ENCODE measurements around the gene CLP1. TPM values are rescaled to one million over a fixed set of nuclear protein-coding genes. Genes with fewer than 3 reads are reported as not detected.

CLP1 gene
- total and polyA plus RNA-seq, 4 donors = 5.9 to 12.3 (median 8.3) TPM

- H3K4me3 ChIP-seq (ENCODE audit: low read depth in 1 of 3, low read length in 3 of 3) = peak overlapping the region in 1 of 3 donors; percentile 22
- peak; percentile 62 for DNase-seq (ENCODE audit: low spot score)
- WGBS = 15% methylated on average over 23 of the region's 23 CpGs
- H3K27me3 ChIP-seq (ENCODE audit: control insufficient read depth in 4 of 4, insufficient read depth in 4 of 4, low read length in 3 of 4) = peaks cover 0 to 7% (median 1%) of the 10 kb centered on the region in 4 donors
- peaks cover 0 to 18% (median 5%) of the 10 kb centered on the region in 4 donors for H3K4me1 ChIP-seq (ENCODE audit: control insufficient read depth in 4 of 4, insufficient read depth in 4 of 4, low read length in 3 of 4)
- no peaks in the 10 kb centered on the region for H3K36me3 ChIP-seq (ENCODE audit: control insufficient read depth in 4 of 4, insufficient read depth in 3 of 4, low read depth in 1 of 4, low read length in 3 of 4)
- no peak overlapping the region for H3K9ac ChIP-seq (ENCODE audit: low read depth in 1 of 2, low read length in 2 of 2)
- TF ChIP-seq FOXA2 (IDR thresholded peaks at IDR 0.05) (no peak), FOXA1 (IDR thresholded peaks at IDR 0.05) (no peak), RXRA (IDR thresholded peaks at IDR 0.05) (no peak), EGR1 (IDR thresholded peaks at IDR 0.05; ENCODE audit: low read depth in 2 of 2) (no peak), ZBTB33 (IDR thresholded peaks at IDR 0.05) (no peak), YY1 (IDR thresholded peaks at IDR 0.05) (no peak), GABPA (IDR thresholded peaks at IDR 0.05 in 1 of 2, conservative IDR thresholded peaks at IDR 0.05 in 1 of 2) (no peak), RAD21 (IDR thresholded peaks at IDR 0.05) (no peak), HNF4G (IDR thresholded peaks at IDR 0.05) (no peak), NR2F2 (IDR thresholded peaks at IDR 0.05) (no peak), SP1 (IDR thresholded peaks at IDR 0.05) (no peak), JUND (IDR thresholded peaks at IDR 0.05) (no peak), TAF1 (conservative IDR thresholded peaks at IDR 0.05) (no peak), HNF4A (conservative IDR thresholded peaks at IDR 0.05) (no peak), REST (IDR thresholded peaks at IDR 0.05) (no peak), ATF3 (IDR thresholded peaks at IDR 0.05) (no peak)
- TF ChIP-seq, protein P1, sequence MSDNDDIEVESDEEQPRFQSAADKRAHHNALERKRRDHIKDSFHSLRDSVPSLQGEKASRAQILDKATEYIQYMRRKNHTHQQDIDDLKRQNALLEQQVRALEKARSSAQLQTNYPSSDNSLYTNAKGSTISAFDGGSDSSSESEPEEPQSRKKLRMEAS (IDR thresholded peaks at IDR 0.05) = no peak
- TF ChIP-seq, protein P2, sequence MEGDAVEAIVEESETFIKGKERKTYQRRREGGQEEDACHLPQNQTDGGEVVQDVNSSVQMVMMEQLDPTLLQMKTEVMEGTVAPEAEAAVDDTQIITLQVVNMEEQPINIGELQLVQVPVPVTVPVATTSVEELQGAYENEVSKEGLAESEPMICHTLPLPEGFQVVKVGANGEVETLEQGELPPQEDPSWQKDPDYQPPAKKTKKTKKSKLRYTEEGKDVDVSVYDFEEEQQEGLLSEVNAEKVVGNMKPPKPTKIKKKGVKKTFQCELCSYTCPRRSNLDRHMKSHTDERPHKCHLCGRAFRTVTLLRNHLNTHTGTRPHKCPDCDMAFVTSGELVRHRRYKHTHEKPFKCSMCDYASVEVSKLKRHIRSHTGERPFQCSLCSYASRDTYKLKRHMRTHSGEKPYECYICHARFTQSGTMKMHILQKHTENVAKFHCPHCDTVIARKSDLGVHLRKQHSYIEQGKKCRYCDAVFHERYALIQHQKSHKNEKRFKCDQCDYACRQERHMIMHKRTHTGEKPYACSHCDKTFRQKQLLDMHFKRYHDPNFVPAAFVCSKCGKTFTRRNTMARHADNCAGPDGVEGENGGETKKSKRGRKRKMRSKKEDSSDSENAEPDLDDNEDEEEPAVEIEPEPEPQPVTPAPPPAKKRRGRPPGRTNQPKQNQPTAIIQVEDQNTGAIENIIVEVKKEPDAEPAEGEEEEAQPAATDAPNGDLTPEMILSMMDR (IDR thresholded peaks at IDR 0.05; ENCODE audit: low read depth, low read length, missing input control) = no peak
- no peak overlapping the region for H3K27ac ChIP-seq (ENCODE audit: low read depth in 1 of 2, low read length in 2 of 2)
- no peaks in the 10 kb centered on the region for H3K9me3 ChIP-seq (ENCODE audit: control insufficient read depth in 4 of 4, low read length in 3 of 4)
These were observed 8.5 kb upstream of the CLP1 start for GRCh38 chr11:57648801-57649735.

Measured in liver (tissue), 9 donors.